Immature natural killer cell (primary cell): ENCODE results near the gene TDRD5. TPM values are rescaled to one million over a fixed set of nuclear protein-coding genes. Genes with fewer than 3 reads are reported as not detected.

ENCODE experiments used
- polyA plus RNA-seq, 3 donors: library from polyadenylated mRNA; unstranded; fragments of 300-500 nt; fragmentation: Illumina TruSeq; gene quantifications; one replicate each; pipeline ENCODE4 v1.2.3, GENCODE V29; 2021

TDRD5 gene
- polyA plus RNA-seq, 3 donors from 2014 or later, result not detected

Other genes with a start within 250 kb of the TDRD5 start
- not detected for gene AXDND1, start 225.9 kb upstream of the TDRD5 start, polyA plus RNA-seq
- gene NPHS2, start 15.9 kb upstream of the TDRD5 start, polyA plus RNA-seq, result not detected
- not detected for gene FAM163A, start 151.5 kb downstream of the TDRD5 start, polyA plus RNA-seq